H9 (cell line): ENCODE data around the gene AMBRA1. TPM values are rescaled to one million over a fixed set of nuclear protein-coding genes. Genes with fewer than 3 reads are reported as not detected.

Experiments used
- DNase-seq: peaks from one replicate; pipeline ENCODE4 v3.0.0-alpha.2; 2017
- H2AFZ ChIP-seq: one replicate; pipeline ENCODE4 v1.6.1; 2013; ENCODE audit warnings: mild to moderate bottlenecking, low read length, control low read depth, moderate library complexity
- H2AK5ac ChIP-seq: 2 replicates; pipeline ENCODE4 v1.6.1; 2013; ENCODE audit warnings: low read length, control low read depth, mixed read lengths; ENCODE audit not compliant: insufficient read length
- H2BK120ac ChIP-seq: one replicate; pipeline ENCODE4 v1.6.1; 2013; ENCODE audit warnings: low read depth, mild to moderate bottlenecking, low read length, control low read depth, inconsistent platforms; ENCODE audit not compliant: poor library complexity, severe bottlenecking
- H2BK12ac ChIP-seq: 2 replicates; pipeline ENCODE4 v1.6.1; 2013; ENCODE audit warnings: low read length, control low read depth, mixed read lengths, low read depth; ENCODE audit not compliant: insufficient read length
- H2BK15ac ChIP-seq: 2 replicates; pipeline ENCODE4 v1.6.1; 2013; ENCODE audit warnings: low read depth, low read length, control low read depth
- H2BK20ac ChIP-seq: one replicate; pipeline ENCODE4 v1.6.1; 2013; ENCODE audit warnings: low read depth, mild to moderate bottlenecking, low read length, control low read depth, inconsistent platforms; ENCODE audit not compliant: poor library complexity, severe bottlenecking
- H2BK5ac ChIP-seq: 2 replicates; pipeline ENCODE4 v1.6.1; 2013; ENCODE audit warnings: low read length, control low read depth, mixed read lengths; ENCODE audit not compliant: insufficient read length
- H3K14ac ChIP-seq: 2 replicates; pipeline ENCODE4 v1.6.1; 2013; ENCODE audit warnings: low read length, control low read depth; ENCODE audit not compliant: insufficient read depth
- H3K18ac ChIP-seq: 2 replicates; pipeline ENCODE4 v1.6.1; 2013; ENCODE audit warnings: low read depth, mild to moderate bottlenecking, mixed read lengths, low read length, control low read depth; ENCODE audit not compliant: insufficient read length
- H3K23ac ChIP-seq: 2 replicates; pipeline ENCODE4 v1.6.1; 2013; ENCODE audit warnings: low read length, control low read depth, mixed read lengths, low read depth; ENCODE audit not compliant: insufficient read length
- H3K23me2 ChIP-seq: 2 replicates; pipeline ENCODE4 v1.6.1; 2013; ENCODE audit warnings: low read depth, mild to moderate bottlenecking, mixed read lengths, low read length, control low read depth; ENCODE audit not compliant: insufficient read length, poor library complexity, severe bottlenecking
- H3K27ac ChIP-seq: 2 replicates; pipeline ENCODE4 v1.5.1; 2013; ENCODE audit warnings: low read length, control low read depth, mixed read lengths, low read depth; ENCODE audit not compliant: insufficient read length
- H3K27me3 ChIP-seq: 2 replicates; pipeline ENCODE4 v1.6.1; 2013; ENCODE audit warnings: low read length, control low read depth, inconsistent platforms; ENCODE audit not compliant: insufficient read depth
- H3K4ac ChIP-seq: 2 replicates; pipeline ENCODE4 v1.6.1; 2013; ENCODE audit warnings: low read depth, mild to moderate bottlenecking, control low read depth, inconsistent platforms, low read length, moderate library complexity
- H3K4me1 ChIP-seq: 2 replicates; pipeline ENCODE4 v1.6.1; 2013; ENCODE audit warnings: low read length, control low read depth, inconsistent platforms; ENCODE audit not compliant: insufficient read depth
- H3K4me2 ChIP-seq: 2 replicates; pipeline ENCODE4 v1.6.1; 2013; ENCODE audit warnings: low read length, control low read depth, mixed read lengths; ENCODE audit not compliant: insufficient read length, insufficient read depth
- H3K56ac ChIP-seq: 2 replicates; pipeline ENCODE4 v1.6.1; 2013; ENCODE audit warnings: low read depth, mild to moderate bottlenecking, mixed read lengths, low read length, control low read depth; ENCODE audit not compliant: insufficient read length
- H3K79me1 ChIP-seq: 2 replicates; pipeline ENCODE4 v1.6.1; 2013; ENCODE audit warnings: low read depth, mild to moderate bottlenecking, moderate library complexity, low read length, control low read depth, inconsistent platforms; ENCODE audit not compliant: insufficient read depth, poor library complexity, severe bottlenecking
- H3K79me2 ChIP-seq: 2 replicates; pipeline ENCODE4 v1.6.1; 2013; ENCODE audit warnings: low read length, control low read depth, inconsistent platforms; ENCODE audit not compliant: insufficient read depth
- H3K9ac ChIP-seq: 2 replicates; pipeline ENCODE4 v1.6.1; 2013; ENCODE audit warnings: low read length, control low read depth, mixed read lengths; ENCODE audit not compliant: insufficient read length; ENCODE audit errors: extremely low read depth
- H3K9me3 ChIP-seq: one replicate; pipeline ENCODE4 v1.6.1; 2013; ENCODE audit warnings: low read depth, low read length, inconsistent platforms; ENCODE audit not compliant: control insufficient read depth
- H3T11ph ChIP-seq: one replicate; pipeline ENCODE4 v1.6.1; 2013; ENCODE audit warnings: mild to moderate bottlenecking, low read length, control low read depth, inconsistent platforms
- H4K20me1 ChIP-seq: one replicate; pipeline ENCODE4 v1.6.1; 2013; ENCODE audit not compliant: control insufficient read depth, insufficient read length, insufficient read depth
- H4K5ac ChIP-seq: 2 replicates; pipeline ENCODE4 v1.6.1; 2013; ENCODE audit warnings: low read depth, mild to moderate bottlenecking, mixed read lengths, low read length, control low read depth; ENCODE audit not compliant: insufficient read length
- H4K8ac ChIP-seq: replicated peaks from 2 replicates; pipeline ENCODE4 v1.6.1; 2013; ENCODE audit warnings: low read length, control low read depth, mixed read lengths, low read depth; ENCODE audit not compliant: insufficient read length
- H4K91ac ChIP-seq: 2 replicates; pipeline ENCODE4 v1.6.1; 2013; ENCODE audit warnings: low read depth, mild to moderate bottlenecking, moderate library complexity, mixed read lengths, low read length, control low read depth; ENCODE audit not compliant: insufficient read length
- H3K27ac Mint-ChIP-seq, 3 experiments: 2 replicates in 2 of 3; 3 replicates in 1 of 3; pipeline ENCODE4 v1.8.0; 2020 to 2021; ENCODE audit warnings: mixed read lengths in 3 of 3, mild to moderate bottlenecking in 1 of 3, moderate library complexity in 1 of 3
- H3K27me3 Mint-ChIP-seq: 2 replicates; pipeline ENCODE4 v1.8.0; 2021; ENCODE audit warnings: low read depth, mild to moderate bottlenecking, moderate library complexity, mixed read lengths
- H3K36me3 Mint-ChIP-seq, 3 experiments: 2 replicates in 2 of 3; 3 replicates in 1 of 3; pipeline ENCODE4 v1.8.0; 2020 to 2021; ENCODE audit warnings: low read depth in 3 of 3, mixed read lengths in 3 of 3; ENCODE audit not compliant: insufficient read depth in 1 of 3
- H3K4me1 Mint-ChIP-seq, 2 experiments: 2 replicates each; pipeline ENCODE4 v1.8.0; 2020; ENCODE audit warnings: mixed read lengths in 2 of 2
- H3K4me3 Mint-ChIP-seq, 2 experiments: 2 replicates in 1 of 2; 3 replicates in 1 of 2; pipeline ENCODE4 v1.8.0; 2020 to 2021; ENCODE audit warnings: mild to moderate bottlenecking in 2 of 2, mixed read lengths in 2 of 2, moderate library complexity in 1 of 2
- H3K9me3 Mint-ChIP-seq, 2 experiments: 2 replicates in 1 of 2; 3 replicates in 1 of 2; pipeline ENCODE4 v1.8.0; 2020; ENCODE audit warnings: mild to moderate bottlenecking in 2 of 2, mixed read lengths in 2 of 2, moderate library complexity in 1 of 2
- WGBS: extraction: QIAGEN DNeasy Blood & Tissue Kit; methylation state at CpG from one replicate; pipeline ENCODE4 v1.1.7; 2013; ENCODE audit warnings: missing lambda C conversion rate, low lambda C conversion rate, mixed read lengths; ENCODE audit not compliant: insufficient read length; ENCODE audit errors: extremely low coverage; 5-methylcytosine and 5-hydroxymethylcytosine counted together
- total RNA-seq: library from RNA; stranded (reverse); gene quantifications from 2 replicates; pipeline ENCODE4 v1.2.1, GENCODE V29; 2021
- TF ChIP-seq, protein P1 (sequence below): fragments of 200-600 bp; sonication (generic); conservative IDR thresholded peaks from 3 replicates; pipeline ENCODE4 v1.8.0; 2021; ENCODE audit warnings: antibody characterized with exemption, mild to moderate bottlenecking

The AMBRA1 gene
- total RNA-seq, 1 experiment from 2014 or later, result 37.5 TPM

DNA sequence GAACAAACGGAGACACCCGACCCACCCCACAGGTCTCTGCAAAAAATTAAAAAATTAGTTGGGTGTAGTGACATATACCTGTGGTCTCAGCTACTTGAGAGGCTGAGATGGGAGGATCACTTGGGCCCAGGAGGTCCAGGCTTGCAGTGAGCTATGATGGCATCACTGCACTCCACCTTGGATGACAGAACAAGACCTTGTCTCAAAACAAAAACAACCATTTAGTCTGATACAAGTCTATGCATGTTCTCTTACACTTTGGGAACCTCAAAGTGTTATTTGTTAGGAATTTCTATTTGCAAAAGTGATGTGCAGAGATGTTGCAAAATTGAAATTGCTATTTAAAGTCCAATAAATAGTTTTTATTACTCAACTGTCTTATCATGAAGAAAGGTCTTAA lies 37.9 kb upstream of the AMBRA1 start:
- H3K23me2 ChIP-seq, result no peaks in the 10 kb centered on the region
- H4K5ac ChIP-seq, result no peak overlapping the region
- H3K79me2 ChIP-seq, result no peaks in the 10 kb centered on the region
- H3K36me3 Mint-ChIP-seq, result peaks cover 2 to 25% (median 18%) of the 10 kb centered on the region in 3 experiments; a peak in 5 of 7 replicates
- no peaks in the 10 kb centered on the region for H3K9me3 Mint-ChIP-seq
- H2BK12ac ChIP-seq, result no peak overlapping the region
- H3K4me2 ChIP-seq, result no peak overlapping the region
- H3K18ac ChIP-seq, result no peak overlapping the region
- no peaks in the 10 kb centered on the region for H3K9me3 ChIP-seq
- H2BK120ac ChIP-seq, result no peak overlapping the region
- H4K8ac ChIP-seq, result no peak overlapping the region
- no peak overlapping the region for H3K4ac ChIP-seq
- no peaks in the 10 kb centered on the region for H3K27me3 ChIP-seq
- H3K27ac ChIP-seq, result no peak overlapping the region
- no CpG with 5 or more reads among the region's 2 CpGs for WGBS
- no peak overlapping the region for H3K14ac ChIP-seq
- H2BK15ac ChIP-seq, result no peak overlapping the region
- H3K56ac ChIP-seq, result no peak overlapping the region
- no peaks in the 10 kb centered on the region for H3K27me3 Mint-ChIP-seq
- no peaks in the 10 kb centered on the region for H4K20me1 ChIP-seq
- no peak overlapping the region for H4K91ac ChIP-seq
- no peak overlapping the region for H3K4me3 Mint-ChIP-seq
- TF ChIP-seq, protein P1, sequence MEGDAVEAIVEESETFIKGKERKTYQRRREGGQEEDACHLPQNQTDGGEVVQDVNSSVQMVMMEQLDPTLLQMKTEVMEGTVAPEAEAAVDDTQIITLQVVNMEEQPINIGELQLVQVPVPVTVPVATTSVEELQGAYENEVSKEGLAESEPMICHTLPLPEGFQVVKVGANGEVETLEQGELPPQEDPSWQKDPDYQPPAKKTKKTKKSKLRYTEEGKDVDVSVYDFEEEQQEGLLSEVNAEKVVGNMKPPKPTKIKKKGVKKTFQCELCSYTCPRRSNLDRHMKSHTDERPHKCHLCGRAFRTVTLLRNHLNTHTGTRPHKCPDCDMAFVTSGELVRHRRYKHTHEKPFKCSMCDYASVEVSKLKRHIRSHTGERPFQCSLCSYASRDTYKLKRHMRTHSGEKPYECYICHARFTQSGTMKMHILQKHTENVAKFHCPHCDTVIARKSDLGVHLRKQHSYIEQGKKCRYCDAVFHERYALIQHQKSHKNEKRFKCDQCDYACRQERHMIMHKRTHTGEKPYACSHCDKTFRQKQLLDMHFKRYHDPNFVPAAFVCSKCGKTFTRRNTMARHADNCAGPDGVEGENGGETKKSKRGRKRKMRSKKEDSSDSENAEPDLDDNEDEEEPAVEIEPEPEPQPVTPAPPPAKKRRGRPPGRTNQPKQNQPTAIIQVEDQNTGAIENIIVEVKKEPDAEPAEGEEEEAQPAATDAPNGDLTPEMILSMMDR, result no peak
- H3K9ac ChIP-seq, result no peak overlapping the region
- H3K27ac Mint-ChIP-seq, result no peak overlapping the region
- no peak overlapping the region for H2BK20ac ChIP-seq
- DNase-seq, result no peak
- H3K23ac ChIP-seq, result no peak overlapping the region
- no peaks in the 10 kb centered on the region for H3K4me1 ChIP-seq
- no peaks in the 10 kb centered on the region for H3K79me1 ChIP-seq
- no peak overlapping the region for H3T11ph ChIP-seq
- H3K4me1 Mint-ChIP-seq, result no peaks in the 10 kb centered on the region
- H2AFZ ChIP-seq, result no peak overlapping the region
- H2AK5ac ChIP-seq, result no peak overlapping the region
- no peak overlapping the region for H2BK5ac ChIP-seq
